ENCODE results near the gene DCTN1. TPM values are rescaled to one million over a fixed set of nuclear protein-coding genes. Genes with fewer than 3 reads are reported as not detected.

The DCTN1 gene
- 135 and 177 TPM in 2 replicates for total RNA-seq

DNA sequence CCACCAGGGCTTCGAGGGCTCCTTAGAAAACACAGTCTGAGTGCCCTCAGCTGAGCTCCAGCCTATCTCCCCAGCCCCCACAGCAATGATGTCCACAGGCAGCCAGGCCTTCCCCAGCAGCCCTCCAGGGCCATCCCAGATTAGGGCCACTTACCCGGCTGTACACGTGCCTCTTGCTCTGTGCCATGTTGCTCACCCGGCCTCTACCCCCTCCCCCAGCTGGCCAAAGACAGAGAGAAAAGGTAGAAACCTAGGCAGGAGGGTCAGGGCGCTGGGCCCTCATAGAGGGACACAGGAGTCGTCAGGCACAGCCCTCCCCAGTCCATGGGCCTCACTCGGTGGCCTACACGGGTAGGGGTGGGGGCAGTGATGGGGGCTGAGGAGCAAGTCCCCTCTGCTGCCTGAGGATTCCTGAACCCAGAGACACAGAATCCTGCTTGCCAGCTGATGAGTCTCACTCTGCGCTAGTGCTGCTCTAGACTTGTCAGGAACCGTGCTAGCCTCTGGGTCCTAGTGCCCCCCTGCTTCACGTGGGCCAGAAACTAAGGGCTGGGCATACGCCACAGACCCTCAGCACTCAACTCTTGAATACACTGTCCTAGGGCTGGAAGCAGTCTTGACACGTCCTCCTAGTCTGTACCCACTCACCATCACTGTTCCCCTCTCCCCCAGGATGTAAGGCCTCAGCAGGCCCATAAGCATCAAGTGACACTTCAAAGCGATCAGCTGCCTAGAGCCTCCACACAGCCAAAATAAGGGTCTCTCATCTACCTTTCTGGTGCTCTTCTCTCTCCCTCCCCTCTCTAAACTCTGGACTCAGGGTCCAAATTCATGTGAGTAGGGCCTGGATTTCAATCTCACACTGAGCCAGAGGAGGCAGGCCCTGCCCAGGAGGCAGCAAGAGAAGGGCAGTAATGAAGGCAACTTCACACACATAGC is at the start of gene DCTN1:
Gene DCTN1 (minus strand): TSS at position 461 of the 939 bp plus-strand sequence. CDS start 274 bp downstream, at position 187.
- Histone ChIP-seq H2AFZ (ENCODE audit: low read length) (peak within 1 kb of the TSS; percentile 11), H3K36me3 (ENCODE audit: insufficient read depth, low read length) (peaks cover 28% of the 10 kb centered on the region)

DNA sequence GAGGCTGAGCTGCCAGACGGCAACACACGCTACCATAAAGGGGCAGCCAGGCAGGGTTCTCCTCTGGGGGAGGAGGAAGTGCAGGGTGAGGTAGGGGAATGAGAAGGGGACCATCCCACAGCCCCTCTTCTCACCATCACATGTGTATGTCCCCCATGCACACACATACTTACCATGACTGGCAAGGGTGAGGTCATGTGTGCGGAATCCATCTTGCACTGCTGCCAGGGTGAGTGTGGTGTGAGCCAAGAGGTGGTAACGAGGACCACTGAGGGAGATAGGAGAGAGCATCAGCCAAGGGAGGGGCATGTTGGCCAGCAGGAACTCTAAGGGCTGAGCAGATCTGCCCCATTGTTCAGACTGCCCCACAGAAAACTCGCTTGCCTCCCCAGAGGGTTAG is 48.6 kb upstream of the DCTN1 start:
- peaks cover 41% of the 10 kb centered on the region for H3K36me3 ChIP-seq (ENCODE audit: insufficient read depth, low read length)
- no peak overlapping the region for H3K27ac ChIP-seq (ENCODE audit: low read depth, low read length)
- peaks cover 6% of the 10 kb centered on the region for H3K4me1 ChIP-seq (ENCODE audit: insufficient read depth, low read length)
- TF ChIP-seq, protein P1, sequence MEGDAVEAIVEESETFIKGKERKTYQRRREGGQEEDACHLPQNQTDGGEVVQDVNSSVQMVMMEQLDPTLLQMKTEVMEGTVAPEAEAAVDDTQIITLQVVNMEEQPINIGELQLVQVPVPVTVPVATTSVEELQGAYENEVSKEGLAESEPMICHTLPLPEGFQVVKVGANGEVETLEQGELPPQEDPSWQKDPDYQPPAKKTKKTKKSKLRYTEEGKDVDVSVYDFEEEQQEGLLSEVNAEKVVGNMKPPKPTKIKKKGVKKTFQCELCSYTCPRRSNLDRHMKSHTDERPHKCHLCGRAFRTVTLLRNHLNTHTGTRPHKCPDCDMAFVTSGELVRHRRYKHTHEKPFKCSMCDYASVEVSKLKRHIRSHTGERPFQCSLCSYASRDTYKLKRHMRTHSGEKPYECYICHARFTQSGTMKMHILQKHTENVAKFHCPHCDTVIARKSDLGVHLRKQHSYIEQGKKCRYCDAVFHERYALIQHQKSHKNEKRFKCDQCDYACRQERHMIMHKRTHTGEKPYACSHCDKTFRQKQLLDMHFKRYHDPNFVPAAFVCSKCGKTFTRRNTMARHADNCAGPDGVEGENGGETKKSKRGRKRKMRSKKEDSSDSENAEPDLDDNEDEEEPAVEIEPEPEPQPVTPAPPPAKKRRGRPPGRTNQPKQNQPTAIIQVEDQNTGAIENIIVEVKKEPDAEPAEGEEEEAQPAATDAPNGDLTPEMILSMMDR (IDR thresholded peaks at IDR 0.05; ENCODE audit: extremely low read depth, low read depth, low read length), result no peak
- no peaks in the 10 kb centered on the region for H3K79me2 ChIP-seq (ENCODE audit: insufficient read depth, low read length)
- peak; percentile 82 for DNase-seq (ENCODE audit: insufficient read length, low spot score, missing footprints)
- no peak overlapping the region for H3K4me2 ChIP-seq (ENCODE audit: insufficient read depth, low read length)
- no peak overlapping the region for H2AFZ ChIP-seq (ENCODE audit: low read length)
- no peaks in the 10 kb centered on the region for H3K9me3 ChIP-seq (ENCODE audit: low read depth, low read length)
- H3K4me3 ChIP-seq (ENCODE audit: insufficient read depth, low read length), result no peak overlapping the region
- no peaks in the 10 kb centered on the region for H3K27me3 ChIP-seq (ENCODE audit: insufficient read depth, low read length)
- H4K20me1 ChIP-seq (ENCODE audit: insufficient read depth, low read length), result peaks cover 7% of the 10 kb centered on the region

More for the DNA sequence above, at the start of gene DCTN1:
- Histone ChIP-seq H3K4me3 (ENCODE audit: insufficient read depth, low read length) (peak within 1 kb of the TSS; percentile 71), H3K4me2 (ENCODE audit: insufficient read depth, low read length) (peak within 1 kb of the TSS; percentile 83), H3K9me3 (ENCODE audit: low read depth, low read length) (no peaks in the 10 kb centered on the region), H4K20me1 (ENCODE audit: insufficient read depth, low read length) (peaks cover 23% of the 10 kb centered on the region), H3K79me2 (ENCODE audit: insufficient read depth, low read length) (peaks cover 84% of the 10 kb centered on the region), H3K27ac (ENCODE audit: low read depth, low read length) (peak within 1 kb of the TSS; percentile 70), H3K4me1 (ENCODE audit: insufficient read depth, low read length) (peaks cover 31% of the 10 kb centered on the region), H3K27me3 (ENCODE audit: insufficient read depth, low read length) (no peaks in the 10 kb centered on the region)
- TF ChIP-seq, protein P1 (IDR thresholded peaks at IDR 0.05; ENCODE audit: extremely low read depth, low read depth, low read length), result no peak
- peak; percentile 97 for DNase-seq (ENCODE audit: insufficient read length, low spot score, missing footprints)

DNA sequence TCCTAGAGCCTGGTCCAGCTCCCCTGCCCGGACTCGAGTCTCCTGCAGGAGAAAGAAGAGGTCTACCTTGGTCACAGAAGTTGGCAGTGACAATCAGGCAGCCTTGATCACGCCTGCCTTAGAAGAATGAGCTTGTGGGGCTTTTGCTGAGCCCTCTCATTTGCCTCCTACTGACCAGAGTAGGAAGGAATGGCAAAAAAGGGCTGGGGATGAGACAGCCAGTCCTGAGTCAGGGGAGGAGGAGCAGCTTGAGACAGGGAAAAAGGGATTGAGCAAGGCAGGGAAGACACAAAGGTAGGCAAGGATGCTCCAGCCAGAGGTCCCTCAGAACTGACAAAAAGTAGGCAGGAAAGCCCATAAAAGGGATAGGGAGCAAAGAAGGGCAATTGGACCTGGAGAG is 47.4 kb upstream of the DCTN1 start:
- peaks cover 7% of the 10 kb centered on the region for H4K20me1 ChIP-seq (ENCODE audit: insufficient read depth, low read length)
- H3K4me2 ChIP-seq (ENCODE audit: insufficient read depth, low read length), result no peak overlapping the region
- no peaks in the 10 kb centered on the region for H3K79me2 ChIP-seq (ENCODE audit: insufficient read depth, low read length)
- DNase-seq (ENCODE audit: insufficient read length, low spot score, missing footprints), result peak; percentile 83
- H2AFZ ChIP-seq (ENCODE audit: low read length), result no peak overlapping the region
- no peak overlapping the region for H3K4me3 ChIP-seq (ENCODE audit: insufficient read depth, low read length)
- H3K36me3 ChIP-seq (ENCODE audit: insufficient read depth, low read length), result peaks cover 41% of the 10 kb centered on the region
- H3K27me3 ChIP-seq (ENCODE audit: insufficient read depth, low read length), result no peaks in the 10 kb centered on the region
- peaks cover 6% of the 10 kb centered on the region for H3K4me1 ChIP-seq (ENCODE audit: insufficient read depth, low read length)
- TF ChIP-seq, protein P1 (IDR thresholded peaks at IDR 0.05; ENCODE audit: extremely low read depth, low read depth, low read length), result no peak
- H3K27ac ChIP-seq (ENCODE audit: low read depth, low read length), result no peak overlapping the region
- H3K9me3 ChIP-seq (ENCODE audit: low read depth, low read length), result no peaks in the 10 kb centered on the region

DNA sequence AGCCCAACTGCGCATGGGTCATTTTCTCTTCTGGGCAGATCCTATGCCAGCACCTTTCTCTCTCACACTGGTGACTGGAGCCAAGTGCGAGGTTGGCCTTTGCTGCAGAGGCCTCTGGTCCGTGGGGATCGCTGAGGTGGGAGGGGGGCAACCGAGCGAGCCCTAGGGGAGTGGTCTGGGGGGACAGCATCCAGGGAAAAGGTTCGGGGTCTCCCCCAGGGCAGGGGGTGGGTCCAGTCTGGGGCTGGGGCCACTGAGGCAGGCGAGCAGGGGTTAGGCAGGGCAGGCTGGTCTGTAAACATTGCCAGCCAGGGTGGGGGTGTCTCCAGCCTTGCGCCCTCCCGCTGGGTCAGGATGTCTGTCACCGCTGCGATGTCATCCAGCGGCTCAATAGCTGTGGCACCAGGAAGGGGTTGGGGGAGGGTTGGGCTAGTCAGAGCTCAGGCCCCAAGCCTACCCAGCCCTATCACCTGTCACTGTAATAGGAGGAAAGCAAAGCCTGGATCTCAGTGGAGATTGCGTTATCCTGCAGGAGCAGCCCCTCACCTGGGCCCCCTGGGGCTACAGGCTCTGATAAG is 46.2 kb upstream of the DCTN1 start:
- H3K4me3 ChIP-seq (ENCODE audit: insufficient read depth, low read length), result no peak overlapping the region
- peaks cover 37% of the 10 kb centered on the region for H3K36me3 ChIP-seq (ENCODE audit: insufficient read depth, low read length)
- H3K4me1 ChIP-seq (ENCODE audit: insufficient read depth, low read length), result peaks cover 10% of the 10 kb centered on the region
- H3K9me3 ChIP-seq (ENCODE audit: low read depth, low read length), result no peaks in the 10 kb centered on the region
- TF ChIP-seq, protein P1 (IDR thresholded peaks at IDR 0.05; ENCODE audit: extremely low read depth, low read depth, low read length), result no peak
- no peaks in the 10 kb centered on the region for H3K79me2 ChIP-seq (ENCODE audit: insufficient read depth, low read length)
- no peaks in the 10 kb centered on the region for H3K27me3 ChIP-seq (ENCODE audit: insufficient read depth, low read length)
- peak; percentile 73 for DNase-seq (ENCODE audit: insufficient read length, low spot score, missing footprints)
- H2AFZ ChIP-seq (ENCODE audit: low read length), result no peak overlapping the region
- no peak overlapping the region for H3K4me2 ChIP-seq (ENCODE audit: insufficient read depth, low read length)
- H3K27ac ChIP-seq (ENCODE audit: low read depth, low read length), result no peak overlapping the region
- peaks cover 7% of the 10 kb centered on the region for H4K20me1 ChIP-seq (ENCODE audit: insufficient read depth, low read length)
